HG02885 (cell line): Measurements from ENCODE around the gene RPS6KL1.
"Not testable (repeated sequence)": the region's sequence is repeated elsewhere in the genome, so short reads cannot be mapped to it uniquely, and the experiment has no call there.

ENCODE experiments used
- ATAC-seq: cut with Tn5 transposase; IDR thresholded peaks from one replicate; pipeline ENCODE4 v1.9.1; 2021; ENCODE audit warnings: mild to moderate bottlenecking; ENCODE audit not compliant: unreplicated experiment, poor library complexity

Gene RPS6KL1

GRCh38 chr14:74938531-74939495 lies 15.8 kb upstream of the RPS6KL1 start:
- ATAC-seq = no peak

- ATAC-seq = no peak
These were observed 14.1 kb upstream of the RPS6KL1 start for GRCh38 chr14:74937171-74937570.

- no peak for ATAC-seq
These were observed 13.7 kb upstream of the RPS6KL1 start for GRCh38 chr14:74936731-74937130.

GRCh38 chr14:74936151-74936550 lies 13.1 kb upstream of the RPS6KL1 start:
- no peak for ATAC-seq

GRCh38 chr14:74935360-74935680 lies 12.3 kb upstream of the RPS6KL1 start:
- no peak for ATAC-seq

- no peak for ATAC-seq
These were observed 11.7 kb upstream of the RPS6KL1 start for GRCh38 chr14:74934476-74935359.

GRCh38 chr14:74934041-74934440 lies 11.0 kb upstream of the RPS6KL1 start:
- ATAC-seq = no peak

GRCh38 chr14:74932936-74933335 lies 9.9 kb upstream of the RPS6KL1 start:
- ATAC-seq = not testable (repeated sequence)

GRCh38 chr14:74932401-74932901 lies 9.4 kb upstream of the RPS6KL1 start:
- ATAC-seq = no peak

- not testable (repeated sequence) for ATAC-seq
These were observed 8.7 kb upstream of the RPS6KL1 start for GRCh38 chr14:74931744-74932143.

GRCh38 chr14:74929242-74929641 lies 6.2 kb upstream of the RPS6KL1 start:
- no peak for ATAC-seq

GRCh38 chr14:74927225-74927624 lies 4.2 kb upstream of the RPS6KL1 start:
- ATAC-seq = no peak

- no peak for ATAC-seq
These were observed 1.0 kb upstream of the RPS6KL1 start for GRCh38 chr14:74924061-74924460.

- ATAC-seq = no peak
These were observed 891 bp downstream of the RPS6KL1 start for GRCh38 chr14:74921987-74922751.

GRCh38 chr14:74921053-74921620 lies 1.9 kb downstream of the RPS6KL1 start:
- ATAC-seq = no peak

- no peak for ATAC-seq
These were observed 2.8 kb downstream of the RPS6KL1 start for GRCh38 chr14:74920281-74920680.

GRCh38 chr14:74919421-74920165 lies 3.5 kb downstream of the RPS6KL1 start:
- ATAC-seq = no peak

GRCh38 chr14:74918380-74918779 lies 4.7 kb downstream of the RPS6KL1 start:
- no peak for ATAC-seq

- ATAC-seq = no peak
These were observed 5.4 kb downstream of the RPS6KL1 start for GRCh38 chr14:74917646-74918081.
